OCI-M2 (cell line): ENCODE data around the gene LMAN2.

Experiments
- DNase-seq: peaks from one replicate; lab custom pipeline; 2025; ENCODE audit not compliant: unreplicated experiment; lab: John Stamatoyannopoulos, UW

LMAN2 gene

DNA sequence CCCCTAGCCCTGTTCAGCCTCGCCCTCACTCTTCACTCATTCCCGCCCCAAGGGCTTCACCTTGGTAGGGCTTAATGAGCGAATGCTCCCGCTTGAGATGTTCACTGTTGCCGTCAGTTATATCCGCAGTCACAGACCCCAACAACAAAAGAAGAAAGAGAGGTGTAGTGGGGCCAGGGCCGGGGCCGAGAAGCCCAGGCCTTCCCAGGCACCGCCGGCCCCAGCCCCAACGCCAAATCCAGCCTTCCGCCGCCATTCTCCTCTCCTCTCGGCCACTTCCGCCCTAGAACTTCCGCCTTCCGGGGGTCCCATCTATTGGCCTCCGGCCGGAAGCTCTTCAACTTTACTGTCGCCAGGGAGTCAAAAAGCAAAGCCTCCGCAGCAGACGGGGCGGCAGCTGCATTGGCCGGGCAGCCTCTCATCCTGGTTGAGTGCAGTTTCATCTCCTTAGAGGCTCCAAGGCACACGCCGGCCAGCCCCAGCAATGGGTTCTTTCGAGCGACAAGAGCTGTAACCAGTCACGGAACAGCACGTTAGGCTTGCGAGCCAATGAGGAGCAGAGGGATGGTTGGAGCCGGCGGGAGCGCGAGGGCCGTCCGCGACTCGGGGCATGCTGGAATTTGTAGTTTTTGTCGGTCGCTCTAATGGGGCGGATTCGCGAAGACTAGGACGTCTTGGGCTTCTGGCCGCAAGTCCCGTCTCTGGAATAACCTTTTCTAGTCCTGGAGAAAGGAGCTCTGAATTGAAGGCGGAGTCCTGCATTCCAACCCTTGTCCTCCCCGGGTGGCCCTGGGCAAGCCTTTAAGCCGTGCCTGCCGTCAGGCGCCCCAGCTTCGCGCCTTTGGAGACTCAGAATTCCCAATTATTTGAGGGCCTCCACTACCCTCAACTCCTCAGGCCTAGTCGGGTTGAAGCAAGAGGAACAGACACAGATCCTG, at the start of gene LMAN2:
TSS of gene LMAN2 (minus strand) at position 277 of the 938 bp plus-strand sequence. CDS start at position 256, 21 bp downstream.
- DNase-seq, result peak; percentile 10

- no peak for DNase-seq
Measured at GRCh38 chr5:177399997-177400868, 48.8 kb upstream of the LMAN2 start, which contains the start of gene PFN3. Gene PFN3, minus strand, starts transcription at chr5:177400661. Its CDS starts 85 bp downstream, at chr5:177400576.

DNA sequence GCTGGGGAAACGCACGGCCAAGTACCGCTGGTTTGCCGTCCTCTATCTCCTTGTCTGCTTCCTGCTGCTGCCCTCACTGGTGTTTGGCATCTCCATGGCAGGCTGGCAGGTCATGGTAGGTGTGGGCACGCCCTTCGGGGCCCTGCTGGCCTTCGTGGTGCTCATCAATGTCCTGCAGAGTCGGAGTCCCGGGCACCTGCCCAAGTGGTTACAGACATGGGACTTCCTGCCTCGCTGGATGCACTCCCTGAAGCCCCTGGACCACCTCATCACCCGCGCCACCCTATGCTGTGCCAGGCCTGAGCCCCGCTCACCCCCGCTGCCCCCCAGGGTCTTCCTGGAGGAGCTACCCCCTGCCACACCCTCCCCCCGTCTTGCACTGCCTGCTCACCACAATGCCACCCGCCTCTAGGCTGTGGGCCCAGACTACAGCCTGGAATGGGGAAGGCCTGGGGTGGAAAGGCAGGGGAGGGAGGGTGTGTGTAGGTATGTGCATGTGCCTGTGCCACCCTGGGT, 46.5 kb upstream of the LMAN2 start:
- no peak for DNase-seq

DNA sequence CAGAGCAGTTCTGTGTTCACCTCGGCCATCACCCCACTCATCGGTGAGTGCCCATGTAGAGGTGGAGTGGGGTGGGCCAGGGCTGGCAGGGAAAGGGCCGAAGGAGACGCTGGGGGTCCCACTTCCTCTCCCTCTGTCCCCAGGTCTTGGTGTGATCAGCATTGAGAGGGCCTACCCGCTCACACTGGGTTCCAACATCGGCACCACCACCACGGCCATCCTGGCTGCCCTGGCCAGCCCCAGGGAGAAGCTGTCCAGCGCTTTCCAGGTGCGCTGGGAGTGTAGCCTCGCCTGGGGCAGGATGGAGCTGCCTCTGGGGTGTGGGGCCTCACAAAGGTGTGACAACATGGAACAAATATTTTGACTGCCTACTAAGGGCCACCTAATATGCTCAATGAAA, 45.3 kb upstream of the LMAN2 start:
- no peak for DNase-seq

- no peak for DNase-seq
Measured at GRCh38 chr5:177396078-177396477, 44.6 kb upstream of the LMAN2 start.

- no peak for DNase-seq
Measured at GRCh38 chr5:177393990-177394389, 42.5 kb upstream of the LMAN2 start.

DNA sequence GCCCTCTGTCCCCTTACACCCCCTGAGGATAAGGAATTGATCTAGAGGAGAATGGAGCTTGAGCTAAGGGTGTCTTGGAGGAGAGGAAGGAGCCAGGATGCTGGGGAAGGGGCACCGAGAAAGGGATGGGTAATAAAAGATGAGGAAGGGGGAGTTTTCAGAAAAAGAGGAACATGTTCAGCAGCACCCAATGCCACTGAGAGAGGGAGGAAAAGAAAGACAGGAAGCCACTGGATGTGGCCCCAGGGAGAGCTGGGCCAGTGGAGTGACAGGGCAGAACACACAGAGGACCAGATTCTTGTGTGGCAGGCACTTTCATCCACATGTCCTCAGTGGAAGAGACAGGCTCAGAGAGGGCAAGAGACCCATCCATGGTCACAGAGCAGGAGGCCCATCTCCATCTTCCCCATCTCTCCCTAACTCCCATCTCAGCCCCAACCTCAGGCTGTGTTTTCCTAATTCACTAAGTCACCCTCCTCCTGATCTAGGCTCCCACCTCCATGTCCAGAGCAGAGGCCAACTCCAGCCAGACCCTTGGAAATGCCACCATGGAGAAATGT, 41.8 kb upstream of the LMAN2 start:
- DNase-seq, result no peak

DNA sequence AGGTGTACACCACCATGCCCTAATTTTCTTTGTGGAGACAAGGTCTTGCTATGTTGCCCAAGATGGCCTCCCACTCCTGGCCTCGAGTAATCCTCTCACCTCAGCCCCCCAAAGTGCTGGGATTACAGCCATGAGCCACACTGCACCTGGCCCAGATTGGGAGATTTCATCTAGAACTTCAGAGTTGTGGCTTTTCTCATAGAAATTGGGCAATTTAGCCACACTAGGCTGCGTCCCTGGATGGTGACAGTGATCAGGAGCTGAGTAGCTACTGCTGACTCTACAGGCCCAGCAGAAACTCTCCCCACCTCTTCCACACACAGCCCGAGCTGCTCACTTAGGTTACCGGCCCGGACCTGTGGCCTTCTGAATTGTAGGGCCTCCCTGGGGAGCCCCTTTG, 41.3 kb upstream of the LMAN2 start:
- DNase-seq, result no peak

- DNase-seq, result peak; percentile 59
Measured at GRCh38 chr5:177390363-177391300, 39.2 kb upstream of the LMAN2 start.

DNA sequence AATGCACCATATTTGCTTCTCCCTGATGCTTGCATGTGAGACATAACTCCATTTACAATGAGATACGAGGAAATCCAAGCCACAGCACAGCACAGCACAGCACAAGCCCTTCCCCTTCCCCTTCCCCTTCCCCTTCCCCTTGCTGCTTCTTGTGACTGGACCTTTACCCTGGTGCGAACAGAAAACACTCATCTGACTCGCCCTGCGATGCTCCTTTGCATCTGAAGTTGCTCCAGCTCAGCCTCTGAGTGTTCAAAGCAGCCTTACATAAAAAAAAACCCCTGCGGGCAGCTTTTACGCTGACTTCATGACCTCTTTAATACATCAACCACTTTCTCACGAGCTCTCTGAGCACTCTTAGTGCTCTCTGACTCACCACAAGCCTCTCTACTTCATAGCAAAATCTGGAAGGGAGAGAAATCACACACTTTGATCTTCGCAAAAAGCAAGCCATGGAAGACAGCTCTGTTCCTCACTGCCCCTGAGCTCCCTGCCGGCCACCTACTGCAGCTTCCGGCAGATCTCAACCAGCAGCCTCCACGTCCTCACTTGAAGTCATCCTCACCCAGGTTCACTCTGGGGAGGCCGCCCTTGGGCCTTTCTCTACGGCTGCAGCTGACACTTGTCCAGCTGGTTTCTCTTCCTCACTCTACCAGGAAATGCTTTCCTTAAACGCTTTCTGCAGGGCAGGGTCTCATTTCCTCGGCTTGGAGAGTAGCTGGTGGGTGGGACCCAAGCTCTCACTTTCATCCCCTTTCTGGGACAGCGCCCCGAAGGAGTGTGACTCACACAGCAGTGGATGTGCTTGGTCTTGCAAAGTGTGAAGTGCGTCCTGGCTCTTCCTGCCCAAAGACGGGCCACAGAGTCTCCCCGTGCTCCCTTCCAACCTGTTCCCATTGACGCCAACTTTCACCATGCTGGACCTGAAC, 38.0 kb upstream of the LMAN2 start:
- DNase-seq, result no peak

DNA sequence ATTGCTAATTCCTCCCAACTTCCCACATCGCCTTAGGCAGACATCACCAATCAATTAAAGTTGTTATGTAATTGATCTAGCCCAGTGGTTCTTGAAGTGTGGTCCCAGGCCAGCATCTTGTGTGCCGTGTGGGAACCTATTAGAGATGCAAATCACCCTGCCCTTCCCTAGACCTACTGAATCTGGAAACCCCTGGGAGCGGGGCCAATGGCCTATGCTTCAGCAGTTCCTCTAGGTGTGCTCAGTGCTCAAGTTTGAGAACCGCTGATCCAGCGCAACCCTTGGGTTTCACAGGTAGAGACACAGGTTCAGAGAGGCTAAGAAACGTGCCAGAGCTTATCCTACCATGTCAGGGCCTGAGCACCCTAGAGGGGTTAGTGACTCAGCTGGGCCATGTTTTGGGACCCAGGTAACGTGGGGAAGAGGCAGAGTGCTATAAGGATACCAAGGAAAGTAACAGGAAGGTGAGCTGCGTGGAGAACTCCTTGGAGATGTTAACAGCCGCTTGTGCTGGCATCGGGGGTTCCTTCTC, 37.1 kb upstream of the LMAN2 start:
- no peak for DNase-seq

DNA sequence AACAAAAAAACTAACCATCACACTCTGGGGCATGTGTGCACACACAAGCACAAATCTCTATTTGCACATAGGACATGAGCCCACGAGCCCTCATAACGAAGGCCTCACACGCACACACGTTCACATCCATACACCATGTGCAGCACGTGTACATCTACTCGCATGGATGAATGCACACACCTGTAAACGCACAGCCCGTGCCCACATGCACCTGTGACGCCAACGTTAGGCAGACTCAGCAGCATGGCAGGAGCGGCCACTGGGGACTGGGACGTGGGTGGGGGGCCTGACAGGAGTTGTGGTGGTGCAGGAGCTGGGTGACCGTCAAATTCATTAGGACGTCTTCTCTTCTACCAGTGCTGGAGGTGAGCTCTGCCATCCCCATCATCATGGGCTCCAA, 35.9 kb upstream of the LMAN2 start:
- DNase-seq, result no peak

- no peak for DNase-seq
Measured at GRCh38 chr5:177386542-177386941, 35.1 kb upstream of the LMAN2 start.

DNA sequence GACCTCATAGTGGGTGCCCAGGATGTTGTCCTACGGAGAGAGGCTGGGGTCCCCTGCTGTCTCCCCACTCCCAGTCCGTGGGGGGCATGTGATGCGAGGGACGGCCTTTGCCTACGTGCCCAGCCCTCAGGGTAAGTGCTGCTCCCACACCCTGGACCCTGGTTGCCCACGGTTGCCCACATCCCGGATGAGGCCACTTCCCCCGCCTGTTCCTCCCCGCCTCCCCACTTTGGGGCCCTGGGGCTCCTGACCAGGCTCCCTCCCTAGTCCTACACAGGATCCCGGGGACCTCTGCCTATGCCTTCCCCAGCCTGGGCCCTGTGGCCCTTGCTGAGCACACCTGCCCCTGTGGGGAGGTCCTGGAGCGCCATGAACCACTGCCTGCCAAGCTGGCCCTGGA, 34.3 kb upstream of the LMAN2 start:
- no peak for DNase-seq

GRCh38 chr5:177384134-177384533, 32.7 kb upstream of the LMAN2 start, which contains the start of gene SLC34A1:
Gene SLC34A1, plus strand, starts transcription at chr5:177384434. Its CDS starts 1,308 bp downstream, at chr5:177385742.
- DNase-seq, result no peak

GRCh38 chr5:177383181-177383580, 31.7 kb upstream of the LMAN2 start:
- no peak for DNase-seq

- DNase-seq, result no peak
Measured at GRCh38 chr5:177382423-177383029, 31.1 kb upstream of the LMAN2 start.

DNA sequence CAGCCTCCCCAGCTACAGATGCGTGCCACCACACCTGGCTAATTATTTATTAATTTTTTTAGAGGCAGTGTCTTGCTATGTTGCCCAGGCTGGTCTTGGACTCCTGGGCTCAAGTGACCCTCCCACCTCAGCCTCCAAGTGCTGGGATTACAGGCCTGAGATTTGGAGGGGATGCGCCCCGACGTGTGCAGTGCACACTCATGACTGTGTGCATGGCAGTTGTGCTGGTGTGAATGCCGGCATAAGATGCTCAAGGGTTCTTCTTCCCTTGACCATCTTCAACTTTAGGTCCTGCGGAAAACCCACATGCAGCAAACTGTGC, 29.3 kb upstream of the LMAN2 start:
- no peak for DNase-seq
